ENCODE results near the gene TPRN. TPM values are rescaled to one million over a fixed set of nuclear protein-coding genes. Genes with fewer than 3 reads are reported as not detected.
A peak's percentile ranks its signal among the peaks of the same experiment; 100 is the strongest.

TPRN gene
- total RNA-seq, 4 donors from 2014 or later = 76.2 to 228 (median 117) TPM

GRCh38 chr9:137198051-137198901 is 2.3 kb downstream of the TPRN start:
- peak; percentile 69 for TF ChIP-seq POLR2A (IDR thresholded peaks at IDR 0.05)
- TF ChIP-seq POLR2AphosphoS5 (IDR thresholded peaks at IDR 0.05) = peak in 2 of 3 donors; percentile 29 to 52
- TF ChIP-seq CTCF (IDR thresholded peaks at IDR 0.05) = no peak
- no peak for TF ChIP-seq EP300 (IDR thresholded peaks at IDR 0.05; ENCODE audit: low read depth)
- H3K27me3 ChIP-seq = no peaks in the 10 kb centered on the region
- intact Hi-C loops (cut with DNase I; ENCODE audit: low total_unique reads) = no loop called here
- H3K9me3 ChIP-seq = no peaks in the 10 kb centered on the region
- no peaks in the 10 kb centered on the region for H3K36me3 ChIP-seq
- peak; percentile 82 for DNase-seq
- in situ Hi-C loops (cut with MboI; ENCODE audit: low pct_ligation_motif_present in 1 of 4, low pct_unique_long_range_greater_than_20kb in 1 of 4, low sequenced_read_pairs in 3 of 4) = no loop called here
- H3K4me1 ChIP-seq = peaks cover 19 to 81% (median 67%) of the 10 kb centered on the region in 4 donors
- WGBS, 2 donors (ENCODE audit: low coverage in 1 of 2) = 64% methylated on average over 15 of the region's 19 CpGs; no CpG with 5 or more reads in 1 of the 2 donors
- H3K27ac ChIP-seq = peak overlapping the region; percentile 82 to 90 (median 88)
- H3K4me3 ChIP-seq = peak overlapping the region; percentile 9 to 74 (median 54)

GRCh38 chr9:137195525-137196220 is 4.9 kb downstream of the TPRN start:
- Histone ChIP-seq H3K4me1 (peaks cover 14 to 65% (median 57%) of the 10 kb centered on the region in 4 donors), H3K27ac (peak overlapping the region; percentile 82 to 90 (median 88))

GRCh38 chr9:137194909-137195308 is 5.6 kb downstream of the TPRN start:
- H3K9me3 ChIP-seq = no peaks in the 10 kb centered on the region
- 40 to 66% methylated on average over 1 to 10 of the region's 10 CpGs for WGBS, 2 donors (ENCODE audit: low coverage in 1 of 2)
- intact Hi-C loops (cut with DNase I; ENCODE audit: low total_unique reads) (no loop called here), in situ Hi-C loops (cut with MboI; ENCODE audit: low pct_ligation_motif_present in 1 of 4, low pct_unique_long_range_greater_than_20kb in 1 of 4, low sequenced_read_pairs in 3 of 4) (no loop called here)
- H3K4me1 ChIP-seq = peaks cover 22 to 73% (median 64%) of the 10 kb centered on the region in 4 donors
- H3K27me3 ChIP-seq = no peaks in the 10 kb centered on the region
- H3K4me3 ChIP-seq = peak overlapping the region in 2 of 4 donors; percentile 12 to 14
- H3K36me3 ChIP-seq = no peaks in the 10 kb centered on the region
- TF ChIP-seq POLR2AphosphoS5 (IDR thresholded peaks at IDR 0.05) = peak in 1 of 3 donors; percentile 6
- TF ChIP-seq POLR2A (IDR thresholded peaks at IDR 0.05) = no peak
- TF ChIP-seq EP300 (IDR thresholded peaks at IDR 0.05; ENCODE audit: low read depth) = no peak
- no peak for TF ChIP-seq CTCF (IDR thresholded peaks at IDR 0.05)
- DNase-seq = peak; percentile 79
- H3K27ac ChIP-seq = peak overlapping the region; percentile 82 to 90 (median 88)

More at GRCh38 chr9:137195525-137196220, 4.9 kb downstream of the TPRN start:
- no peaks in the 10 kb centered on the region for H3K9me3 ChIP-seq
- peak; percentile 68 for TF ChIP-seq POLR2A (IDR thresholded peaks at IDR 0.05)
- no peak for TF ChIP-seq CTCF (IDR thresholded peaks at IDR 0.05)
- peak; percentile 43 for TF ChIP-seq EP300 (IDR thresholded peaks at IDR 0.05; ENCODE audit: low read depth)
- peak; percentile 67 to 82 (median 74) for TF ChIP-seq POLR2AphosphoS5 (IDR thresholded peaks at IDR 0.05)
- intact Hi-C loops (cut with DNase I; ENCODE audit: low total_unique reads) (no loop called here), in situ Hi-C loops (cut with MboI; ENCODE audit: low pct_ligation_motif_present in 1 of 4, low pct_unique_long_range_greater_than_20kb in 1 of 4, low sequenced_read_pairs in 3 of 4) (no loop called here)
- no peaks in the 10 kb centered on the region for H3K36me3 ChIP-seq
- peak overlapping the region in 2 of 4 donors; percentile 73 to 74 for H3K4me3 ChIP-seq
- DNase-seq = peak; percentile 88
- 57% methylated on average over 12 of the region's 21 CpGs; no CpG with 5 or more reads in 1 of the 2 donors for WGBS, 2 donors (ENCODE audit: low coverage in 1 of 2)
- no peaks in the 10 kb centered on the region for H3K27me3 ChIP-seq

GRCh38 chr9:137194388-137194787 is 6.2 kb downstream of the TPRN start:
- no peak for DNase-seq
- H3K36me3 ChIP-seq = no peaks in the 10 kb centered on the region
- H3K9me3 ChIP-seq = no peaks in the 10 kb centered on the region
- H3K4me3 ChIP-seq = peak overlapping the region in 1 of 4 donors; percentile 12
- TF ChIP-seq POLR2A (IDR thresholded peaks at IDR 0.05) (no peak), POLR2AphosphoS5 (IDR thresholded peaks at IDR 0.05) (no peak), CTCF (IDR thresholded peaks at IDR 0.05) (no peak), EP300 (IDR thresholded peaks at IDR 0.05; ENCODE audit: low read depth) (no peak)
- 32% methylated on average over 3 of the region's 16 CpGs; no CpG with 5 or more reads in 1 of the 2 donors for WGBS, 2 donors (ENCODE audit: low coverage in 1 of 2)
- intact Hi-C loops (cut with DNase I; ENCODE audit: low total_unique reads) = no loop called here
- in situ Hi-C loops (cut with MboI; ENCODE audit: low pct_ligation_motif_present in 1 of 4, low pct_unique_long_range_greater_than_20kb in 1 of 4, low sequenced_read_pairs in 3 of 4) = no loop called here
- peaks cover 22 to 73% (median 65%) of the 10 kb centered on the region in 4 donors for H3K4me1 ChIP-seq
- H3K27me3 ChIP-seq = no peaks in the 10 kb centered on the region
- peak overlapping the region; percentile 82 to 90 (median 88) for H3K27ac ChIP-seq

Measured in transverse colon (tissue), 4 donors.